GM19372 (cell line): ENCODE measurements around the gene NCKIPSD.
A peak's percentile ranks its signal among the peaks of the same experiment; 100 is the strongest.

Source experiments
- ATAC-seq: cut with Tn5 transposase; IDR thresholded peaks from one replicate; pipeline ENCODE4 v1.9.1; 2021; ENCODE audit warnings: mild to moderate bottlenecking, low read depth, moderate library complexity; ENCODE audit not compliant: unreplicated experiment

The NCKIPSD gene

GRCh38 chr3:48679411-48680391, 6.0 kb downstream of the NCKIPSD start:
- ATAC-seq = no peak

- no peak for ATAC-seq
Observed at GRCh38 chr3:48678566-48679380, 6.9 kb downstream of the NCKIPSD start.

- ATAC-seq = no peak
Observed at GRCh38 chr3:48678056-48678455, 7.7 kb downstream of the NCKIPSD start.

- ATAC-seq = no peak
Observed at GRCh38 chr3:48674505-48674904, 11.2 kb downstream of the NCKIPSD start.

GRCh38 chr3:48672522-48672921, 13.2 kb downstream of the NCKIPSD start:
- ATAC-seq = no peak

GRCh38 chr3:48664929-48665328, 20.8 kb downstream of the NCKIPSD start:
- no peak for ATAC-seq

- no peak for ATAC-seq
Observed at GRCh38 chr3:48664313-48664644, 21.4 kb downstream of the NCKIPSD start.

- peak; percentile 89 for ATAC-seq
Observed at GRCh38 chr3:48663489-48664312, 22.0 kb downstream of the NCKIPSD start.

- ATAC-seq = no peak
Observed at GRCh38 chr3:48662753-48663488, 22.8 kb downstream of the NCKIPSD start, which contains the start of gene CELSR3. Gene CELSR3, minus strand, starts transcription at chr3:48662886. Its CDS starts 252 bp downstream, at chr3:48662634.

GRCh38 chr3:48662145-48662752, 23.5 kb downstream of the NCKIPSD start:
- no peak for ATAC-seq

- no peak for ATAC-seq
Observed at GRCh38 chr3:48661501-48662144, 24.1 kb downstream of the NCKIPSD start.

GRCh38 chr3:48660800-48661400, 24.8 kb downstream of the NCKIPSD start:
- no peak for ATAC-seq

GRCh38 chr3:48656841-48657281, 28.9 kb downstream of the NCKIPSD start:
- ATAC-seq = peak; percentile 10

- peak; percentile 68 for ATAC-seq
Observed at GRCh38 chr3:48656061-48656840, 29.5 kb downstream of the NCKIPSD start.

GRCh38 chr3:48655606-48656005, 30.1 kb downstream of the NCKIPSD start:
- no peak for ATAC-seq

GRCh38 chr3:48655063-48655462, 30.7 kb downstream of the NCKIPSD start:
- ATAC-seq = no peak

GRCh38 chr3:48652923-48653715, 32.6 kb downstream of the NCKIPSD start:
- no peak for ATAC-seq
